HCT116 (cell line): Measurements from ENCODE around the gene ACVR1B.

Experiments used
- ATF3 ChIP-seq: IDR thresholded peaks from 2 replicates; pipeline ENCODE4 v1.6.1; 2012
- EGR1 ChIP-seq: IDR thresholded peaks from 2 replicates; pipeline ENCODE4 v1.6.1; 2012; ENCODE audit warnings: low read depth
- ELF1 ChIP-seq: IDR thresholded peaks from 2 replicates; pipeline ENCODE4 v1.6.1; 2012; ENCODE audit warnings: low read depth, borderline replicate concordance
- EZH2 ChIP-seq: fragments of 200-600 bp; sonication (generic); IDR thresholded peaks from 2 replicates; pipeline ENCODE4 v1.6.1; 2017; ENCODE audit warnings: antibody characterized with exemption, mixed run types
- POLR2A ChIP-seq: IDR thresholded peaks from 2 replicates; pipeline ENCODE4 v1.7.0; 2011; ENCODE audit warnings: borderline replicate concordance; ENCODE audit not compliant: insufficient read depth, insufficient read length; ENCODE audit errors: extremely low read depth
- POLR2AphosphoS5 ChIP-seq: IDR thresholded peaks from 2 replicates; pipeline ENCODE4 v1.6.1; 2011; ENCODE audit warnings: mild to moderate bottlenecking, low read depth, low read length, moderate library complexity
- RAD21 ChIP-seq: IDR thresholded peaks from 2 replicates; pipeline ENCODE4 v1.6.1; 2012; ENCODE audit warnings: low read depth, mild to moderate bottlenecking
- SIN3A ChIP-seq: IDR thresholded peaks from 2 replicates; pipeline ENCODE4 v1.6.1; 2012; ENCODE audit warnings: low read depth
- TF ChIP-seq, protein P1 (sequence below), 3 experiments: fragments of 200-600 bp in 1 of 3; sonication (generic) in 1 of 3; IDR thresholded peaks in 2 of 3; conservative IDR thresholded peaks in 1 of 3; 2 replicates each; pipeline ENCODE4 v1.5.1; 2012 to 2017; ENCODE audit warnings: low read depth in 2 of 3, low read length in 2 of 3, antibody characterized with exemption in 1 of 3, borderline replicate concordance in 1 of 3, control low read depth in 1 of 3, mild to moderate bottlenecking in 1 of 3, mixed read lengths in 1 of 3, mixed run types in 1 of 3, moderate library complexity in 1 of 3; ENCODE audit not compliant: insufficient read depth in 1 of 3
- TF ChIP-seq, protein P2 (sequence below): IDR thresholded peaks from 2 replicates; pipeline ENCODE4 v1.6.1; 2012; ENCODE audit warnings: low read depth
- TF ChIP-seq, protein P3 (sequence below): IDR thresholded peaks from 2 replicates; pipeline ENCODE4 v1.6.1; 2011; ENCODE audit warnings: mild to moderate bottlenecking, low read length, moderate library complexity; ENCODE audit not compliant: insufficient replicate concordance; ENCODE audit errors: extremely low read depth

- TF ChIP-seq, protein P1, sequence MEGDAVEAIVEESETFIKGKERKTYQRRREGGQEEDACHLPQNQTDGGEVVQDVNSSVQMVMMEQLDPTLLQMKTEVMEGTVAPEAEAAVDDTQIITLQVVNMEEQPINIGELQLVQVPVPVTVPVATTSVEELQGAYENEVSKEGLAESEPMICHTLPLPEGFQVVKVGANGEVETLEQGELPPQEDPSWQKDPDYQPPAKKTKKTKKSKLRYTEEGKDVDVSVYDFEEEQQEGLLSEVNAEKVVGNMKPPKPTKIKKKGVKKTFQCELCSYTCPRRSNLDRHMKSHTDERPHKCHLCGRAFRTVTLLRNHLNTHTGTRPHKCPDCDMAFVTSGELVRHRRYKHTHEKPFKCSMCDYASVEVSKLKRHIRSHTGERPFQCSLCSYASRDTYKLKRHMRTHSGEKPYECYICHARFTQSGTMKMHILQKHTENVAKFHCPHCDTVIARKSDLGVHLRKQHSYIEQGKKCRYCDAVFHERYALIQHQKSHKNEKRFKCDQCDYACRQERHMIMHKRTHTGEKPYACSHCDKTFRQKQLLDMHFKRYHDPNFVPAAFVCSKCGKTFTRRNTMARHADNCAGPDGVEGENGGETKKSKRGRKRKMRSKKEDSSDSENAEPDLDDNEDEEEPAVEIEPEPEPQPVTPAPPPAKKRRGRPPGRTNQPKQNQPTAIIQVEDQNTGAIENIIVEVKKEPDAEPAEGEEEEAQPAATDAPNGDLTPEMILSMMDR (IDR thresholded peaks at IDR 0.05 in 2 of 3, conservative IDR thresholded peaks at IDR 0.05 in 1 of 3; ENCODE audit: borderline replicate concordance in 1 of 3, insufficient read depth in 1 of 3, low read depth in 2 of 3, low read length in 2 of 3) = no peak
- TF ChIP-seq POLR2A (no peak), RAD21 (no peak), ELF1 (no peak), EZH2 (no peak), POLR2AphosphoS5 (no peak), EGR1 (no peak), SIN3A (no peak), ATF3 (no peak)
- TF ChIP-seq, protein P2, sequence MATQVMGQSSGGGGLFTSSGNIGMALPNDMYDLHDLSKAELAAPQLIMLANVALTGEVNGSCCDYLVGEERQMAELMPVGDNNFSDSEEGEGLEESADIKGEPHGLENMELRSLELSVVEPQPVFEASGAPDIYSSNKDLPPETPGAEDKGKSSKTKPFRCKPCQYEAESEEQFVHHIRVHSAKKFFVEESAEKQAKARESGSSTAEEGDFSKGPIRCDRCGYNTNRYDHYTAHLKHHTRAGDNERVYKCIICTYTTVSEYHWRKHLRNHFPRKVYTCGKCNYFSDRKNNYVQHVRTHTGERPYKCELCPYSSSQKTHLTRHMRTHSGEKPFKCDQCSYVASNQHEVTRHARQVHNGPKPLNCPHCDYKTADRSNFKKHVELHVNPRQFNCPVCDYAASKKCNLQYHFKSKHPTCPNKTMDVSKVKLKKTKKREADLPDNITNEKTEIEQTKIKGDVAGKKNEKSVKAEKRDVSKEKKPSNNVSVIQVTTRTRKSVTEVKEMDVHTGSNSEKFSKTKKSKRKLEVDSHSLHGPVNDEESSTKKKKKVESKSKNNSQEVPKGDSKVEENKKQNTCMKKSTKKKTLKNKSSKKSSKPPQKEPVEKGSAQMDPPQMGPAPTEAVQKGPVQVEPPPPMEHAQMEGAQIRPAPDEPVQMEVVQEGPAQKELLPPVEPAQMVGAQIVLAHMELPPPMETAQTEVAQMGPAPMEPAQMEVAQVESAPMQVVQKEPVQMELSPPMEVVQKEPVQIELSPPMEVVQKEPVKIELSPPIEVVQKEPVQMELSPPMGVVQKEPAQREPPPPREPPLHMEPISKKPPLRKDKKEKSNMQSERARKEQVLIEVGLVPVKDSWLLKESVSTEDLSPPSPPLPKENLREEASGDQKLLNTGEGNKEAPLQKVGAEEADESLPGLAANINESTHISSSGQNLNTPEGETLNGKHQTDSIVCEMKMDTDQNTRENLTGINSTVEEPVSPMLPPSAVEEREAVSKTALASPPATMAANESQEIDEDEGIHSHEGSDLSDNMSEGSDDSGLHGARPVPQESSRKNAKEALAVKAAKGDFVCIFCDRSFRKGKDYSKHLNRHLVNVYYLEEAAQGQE = no peak
- TF ChIP-seq, protein P3, sequence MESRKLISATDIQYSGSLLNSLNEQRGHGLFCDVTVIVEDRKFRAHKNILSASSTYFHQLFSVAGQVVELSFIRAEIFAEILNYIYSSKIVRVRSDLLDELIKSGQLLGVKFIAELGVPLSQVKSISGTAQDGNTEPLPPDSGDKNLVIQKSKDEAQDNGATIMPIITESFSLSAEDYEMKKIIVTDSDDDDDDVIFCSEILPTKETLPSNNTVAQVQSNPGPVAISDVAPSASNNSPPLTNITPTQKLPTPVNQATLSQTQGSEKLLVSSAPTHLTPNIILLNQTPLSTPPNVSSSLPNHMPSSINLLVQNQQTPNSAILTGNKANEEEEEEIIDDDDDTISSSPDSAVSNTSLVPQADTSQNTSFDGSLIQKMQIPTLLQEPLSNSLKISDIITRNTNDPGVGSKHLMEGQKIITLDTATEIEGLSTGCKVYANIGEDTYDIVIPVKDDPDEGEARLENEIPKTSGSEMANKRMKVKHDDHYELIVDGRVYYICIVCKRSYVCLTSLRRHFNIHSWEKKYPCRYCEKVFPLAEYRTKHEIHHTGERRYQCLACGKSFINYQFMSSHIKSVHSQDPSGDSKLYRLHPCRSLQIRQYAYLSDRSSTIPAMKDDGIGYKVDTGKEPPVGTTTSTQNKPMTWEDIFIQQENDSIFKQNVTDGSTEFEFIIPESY = no peak
Observed at GRCh38 chr12:51937926-51938325, 13.6 kb upstream of the ACVR1B start.
